HUES6 (cell line): ENCODE data around the gene SNRPB.

Experiments used
- H3K27ac ChIP-seq: 2 replicates; pipeline ENCODE4 v1.7.0; 2013; ENCODE audit warnings: low read depth, mild to moderate bottlenecking, low read length, inconsistent platforms
- H3K27me3 ChIP-seq: 2 replicates; pipeline ENCODE4 v1.6.1; 2013; ENCODE audit warnings: low read length; ENCODE audit not compliant: control insufficient read depth, insufficient read depth
- H3K36me3 ChIP-seq: 2 replicates; pipeline ENCODE4 v1.6.1; 2013; ENCODE audit warnings: low read length; ENCODE audit not compliant: control insufficient read depth, insufficient read depth
- H3K4me1 ChIP-seq: 2 replicates; pipeline ENCODE4 v1.6.1; 2013; ENCODE audit warnings: low read length; ENCODE audit not compliant: control insufficient read depth, insufficient read depth
- H3K4me3 ChIP-seq: 2 replicates; pipeline ENCODE4 v1.5.1; 2013; ENCODE audit warnings: low read depth, low read length
- H3K9ac ChIP-seq: one replicate; pipeline ENCODE4 v1.6.1; 2013; ENCODE audit warnings: mild to moderate bottlenecking, low read length
- H3K9me3 ChIP-seq: 2 replicates; pipeline ENCODE4 v1.6.1; 2013; ENCODE audit warnings: low read depth, low read length; ENCODE audit not compliant: control insufficient read depth, insufficient read depth

The SNRPB gene

DNA sequence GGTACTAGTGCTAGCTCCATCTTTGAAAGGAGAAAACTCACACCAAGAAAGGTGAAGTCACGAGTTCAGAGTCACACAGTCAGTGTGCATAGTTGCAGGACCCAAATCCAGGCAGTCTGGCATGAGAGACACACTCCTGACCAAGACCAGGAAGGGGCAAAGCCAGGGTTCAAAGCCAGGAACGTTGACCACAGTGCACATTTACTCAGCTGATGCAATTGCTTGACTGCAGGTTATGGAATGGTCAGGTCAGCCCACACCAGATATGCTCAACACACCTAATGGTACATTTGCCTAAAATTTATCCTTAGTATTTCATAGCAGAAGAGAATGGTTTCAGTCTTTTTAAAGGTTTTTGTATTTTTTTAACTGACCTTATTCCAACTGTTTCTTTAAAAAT is 52.2 kb downstream of the SNRPB start:
- no peak overlapping the region for H3K9ac ChIP-seq
- no peak overlapping the region for H3K4me3 ChIP-seq
- no peak overlapping the region for H3K27ac ChIP-seq
- no peaks in the 10 kb centered on the region for H3K27me3 ChIP-seq
- no peaks in the 10 kb centered on the region for H3K9me3 ChIP-seq
- no peaks in the 10 kb centered on the region for H3K4me1 ChIP-seq
- no peaks in the 10 kb centered on the region for H3K36me3 ChIP-seq

DNA sequence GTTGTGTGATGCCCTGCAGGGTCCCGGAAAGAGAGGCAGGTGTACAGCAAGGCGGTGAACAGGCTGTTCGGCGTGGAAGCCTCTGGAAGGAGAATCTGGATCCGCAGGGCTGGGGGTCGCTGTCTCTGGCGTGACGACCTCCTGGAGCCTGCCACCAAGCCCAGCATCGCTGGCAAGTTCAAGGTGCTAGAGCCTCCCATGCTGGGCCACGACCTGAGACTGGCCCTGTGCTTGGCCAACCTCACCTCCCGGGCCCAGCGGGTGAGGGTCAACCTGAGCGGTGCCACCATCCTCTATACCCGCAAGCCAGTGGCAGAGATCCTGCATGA is 53.4 kb downstream of the SNRPB start:
- no peaks in the 10 kb centered on the region for H3K36me3 ChIP-seq
- H3K27me3 ChIP-seq, result no peaks in the 10 kb centered on the region
- H3K4me3 ChIP-seq, result no peak overlapping the region
- H3K9ac ChIP-seq, result no peak overlapping the region
- no peaks in the 10 kb centered on the region for H3K4me1 ChIP-seq
- H3K27ac ChIP-seq, result no peak overlapping the region
- H3K9me3 ChIP-seq, result no peaks in the 10 kb centered on the region

DNA sequence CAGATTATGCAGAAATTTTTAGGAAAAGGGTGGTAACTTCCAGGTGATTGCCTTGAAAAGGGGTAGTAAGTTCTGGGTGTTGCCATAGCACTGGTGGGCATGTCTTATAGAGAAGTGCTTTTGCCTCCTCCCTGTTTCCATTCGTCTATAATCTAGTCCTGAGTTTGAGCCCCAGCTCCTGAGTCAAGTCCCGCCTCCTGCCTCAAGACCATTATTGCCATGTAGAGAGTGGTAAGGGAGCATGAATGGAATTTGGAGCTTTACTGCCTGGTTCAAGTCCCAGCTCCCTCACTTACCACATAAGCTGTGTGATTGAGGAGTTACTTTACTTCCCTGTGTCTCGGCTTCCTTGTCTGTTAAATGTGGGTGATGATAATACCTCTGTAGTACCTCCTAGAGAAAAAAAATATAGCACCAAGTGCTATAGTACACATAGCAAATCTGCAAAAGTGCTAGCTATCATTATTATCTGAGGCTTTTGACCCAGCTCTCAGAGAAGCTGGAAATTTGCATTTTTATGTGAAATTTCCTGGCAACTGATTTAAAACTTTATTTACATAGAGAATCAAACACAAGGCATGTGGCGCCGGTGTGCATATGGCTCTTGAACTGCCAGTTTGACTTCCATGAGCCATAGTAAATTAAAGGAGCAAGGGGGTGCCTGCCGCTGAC is 53.9 kb downstream of the SNRPB start:
- no peaks in the 10 kb centered on the region for H3K4me1 ChIP-seq
- H3K27ac ChIP-seq, result no peak overlapping the region
- H3K9me3 ChIP-seq, result no peaks in the 10 kb centered on the region
- no peaks in the 10 kb centered on the region for H3K27me3 ChIP-seq
- H3K36me3 ChIP-seq, result no peaks in the 10 kb centered on the region
- H3K9ac ChIP-seq, result no peak overlapping the region
- no peak overlapping the region for H3K4me3 ChIP-seq
